Trophoblast cell (in vitro differentiated cells and primary cell): ENCODE measurements around the gene FNDC11.
A peak's percentile ranks its signal among the peaks of the same experiment; 100 is the strongest.

Experiments
- DNase-seq, 2 donors: peaks; one replicate each; pipeline ENCODE4 v3.0.0-alpha.2; 2016
- H2AFZ ChIP-seq: 2 replicates; pipeline ENCODE4 v1.6.1; 2013; ENCODE audit warnings: low read length, moderate library complexity, mild to moderate bottlenecking; ENCODE audit not compliant: insufficient read depth, poor library complexity
- H2AK5ac ChIP-seq: 2 replicates; pipeline ENCODE4 v1.6.1; 2013; ENCODE audit warnings: mild to moderate bottlenecking, low read length
- H2BK120ac ChIP-seq: 2 replicates; pipeline ENCODE4 v1.6.1; 2013; ENCODE audit warnings: low read length, mild to moderate bottlenecking, moderate library complexity; ENCODE audit not compliant: insufficient read depth, poor library complexity
- H2BK12ac ChIP-seq: 2 replicates; pipeline ENCODE4 v1.6.1; 2013; ENCODE audit warnings: mild to moderate bottlenecking, low read length, moderate library complexity
- H2BK5ac ChIP-seq: 2 replicates; pipeline ENCODE4 v1.6.1; 2013; ENCODE audit warnings: low read length, low read depth, moderate library complexity, mild to moderate bottlenecking; ENCODE audit not compliant: poor library complexity
- H3K14ac ChIP-seq: 2 replicates; pipeline ENCODE4 v1.6.1; 2013; ENCODE audit warnings: mild to moderate bottlenecking, low read length
- H3K18ac ChIP-seq: 2 replicates; pipeline ENCODE4 v1.6.1; 2013; ENCODE audit warnings: mild to moderate bottlenecking, low read length
- H3K23ac ChIP-seq: 2 replicates; pipeline ENCODE4 v1.6.1; 2013; ENCODE audit warnings: low read length
- H3K27ac ChIP-seq: 2 replicates; pipeline ENCODE4 v1.5.1; 2013; ENCODE audit warnings: low read depth, mild to moderate bottlenecking, inconsistent platforms, low read length, moderate library complexity
- H3K27me3 ChIP-seq: 2 replicates; pipeline ENCODE4 v1.6.1; 2013; ENCODE audit warnings: inconsistent platforms, mild to moderate bottlenecking, low read length, moderate library complexity; ENCODE audit not compliant: insufficient read depth
- H3K36me3 ChIP-seq, 2 experiments: 1 replicate in 1 of 2; 2 replicates in 1 of 2; pipeline ENCODE4 v1.6.1; 2013; ENCODE audit warnings: low read length in 2 of 2, mild to moderate bottlenecking in 2 of 2, moderate library complexity in 1 of 2; ENCODE audit not compliant: insufficient read depth in 2 of 2, control insufficient read depth in 1 of 2
- H3K4ac ChIP-seq: 2 replicates; pipeline ENCODE4 v1.6.1; 2013; ENCODE audit warnings: low read depth, mild to moderate bottlenecking, low read length, moderate library complexity
- H3K4me1 ChIP-seq, 2 experiments: 1 replicate in 1 of 2; 2 replicates in 1 of 2; pipeline ENCODE4 v1.6.1; 2013; ENCODE audit warnings: low read length in 2 of 2, mild to moderate bottlenecking in 2 of 2, moderate library complexity in 1 of 2; ENCODE audit not compliant: insufficient read depth in 2 of 2, control insufficient read depth in 1 of 2
- H3K4me2 ChIP-seq: 2 replicates; pipeline ENCODE4 v1.6.1; 2013; ENCODE audit warnings: inconsistent platforms, mild to moderate bottlenecking, low read length, moderate library complexity
- H3K4me3 ChIP-seq: 2 replicates; pipeline ENCODE4 v1.5.1; 2013; ENCODE audit warnings: mild to moderate bottlenecking, low read depth, low read length, inconsistent platforms
- H3K79me1 ChIP-seq: one replicate; pipeline ENCODE4 v1.6.1; 2013; ENCODE audit warnings: low read length
- H3K79me2 ChIP-seq: 2 replicates; pipeline ENCODE4 v1.6.1; 2013; ENCODE audit warnings: low read length, mild to moderate bottlenecking; ENCODE audit not compliant: control insufficient read depth, insufficient read depth, poor library complexity
- H3K9ac ChIP-seq: 2 replicates; pipeline ENCODE4 v1.6.1; 2013; ENCODE audit warnings: mild to moderate bottlenecking, low read length
- H3K9me3 ChIP-seq: 2 replicates; pipeline ENCODE4 v1.6.1; 2013; ENCODE audit warnings: low read depth, mild to moderate bottlenecking, control low read depth, inconsistent platforms, low read length; ENCODE audit not compliant: insufficient read depth
- H4K12ac ChIP-seq: 2 replicates; pipeline ENCODE4 v1.6.1; 2013; ENCODE audit warnings: low read depth, mild to moderate bottlenecking, low read length, moderate library complexity
- H4K8ac ChIP-seq: 2 replicates; pipeline ENCODE4 v1.6.1; 2013; ENCODE audit warnings: low read depth, mild to moderate bottlenecking, low read length, moderate library complexity
- H4K91ac ChIP-seq: one replicate; pipeline ENCODE4 v1.6.1; 2013; ENCODE audit warnings: low read depth, mild to moderate bottlenecking, low read length, moderate library complexity
- WGBS: extraction: QIAGEN DNeasy Blood & Tissue Kit; methylation state at CpG from one replicate; pipeline ENCODE4 v1.1.7; 2013; ENCODE audit warnings: missing lambda C conversion rate; ENCODE audit not compliant: insufficient read length, insufficient coverage; ENCODE audit errors: extremely low coverage; 5-methylcytosine and 5-hydroxymethylcytosine counted together

Gene FNDC11

DNA sequence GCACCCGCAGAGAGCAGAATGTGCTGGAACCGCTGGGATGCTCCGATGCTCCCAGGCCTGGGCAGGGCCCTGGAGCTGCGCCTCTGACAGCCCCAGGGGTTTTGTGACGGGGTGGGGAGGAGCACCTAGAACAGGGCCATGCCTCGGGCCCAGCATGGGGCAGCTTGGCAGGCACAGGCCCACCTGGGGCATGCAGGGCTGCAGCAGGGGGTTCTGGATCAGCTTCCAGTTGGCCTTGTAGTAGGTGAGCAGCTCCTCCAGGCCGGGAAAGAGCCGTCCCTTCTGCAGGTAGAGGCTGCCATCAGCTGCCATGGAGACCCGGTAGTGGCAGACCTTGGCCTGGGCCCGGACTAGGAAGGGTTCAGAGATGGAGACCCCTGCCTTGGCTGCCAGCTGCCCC lies 10.8 kb upstream of the FNDC11 start:
- H3K79me1 ChIP-seq, result no peaks in the 10 kb centered on the region
- no peaks in the 10 kb centered on the region for H3K36me3 ChIP-seq
- H3K9me3 ChIP-seq, result no peaks in the 10 kb centered on the region
- no peak overlapping the region for H4K12ac ChIP-seq
- H3K4me3 ChIP-seq, result no peak overlapping the region
- H2AFZ ChIP-seq, result no peak overlapping the region
- no peak overlapping the region for H4K91ac ChIP-seq
- H3K27me3 ChIP-seq, result no peaks in the 10 kb centered on the region
- no peaks in the 10 kb centered on the region for H3K79me2 ChIP-seq
- no peak overlapping the region for H3K4ac ChIP-seq
- H3K4me1 ChIP-seq, result peaks cover 0 to 6% of the 10 kb centered on the region in 2 experiments
- H3K27ac ChIP-seq, result no peak overlapping the region
- no peak overlapping the region for H3K9ac ChIP-seq
- WGBS, result no CpG with 5 or more reads among the region's 10 CpGs
- H3K4me2 ChIP-seq, result no peak overlapping the region
- no peak overlapping the region for H2BK120ac ChIP-seq
- no peak overlapping the region for H2BK12ac ChIP-seq
- H2BK5ac ChIP-seq, result no peak overlapping the region
- no peak for DNase-seq
- no peak overlapping the region for H3K23ac ChIP-seq
- no peak overlapping the region for H2AK5ac ChIP-seq
- no peak overlapping the region for H3K18ac ChIP-seq
- H4K8ac ChIP-seq, result no peak overlapping the region
- no peak overlapping the region for H3K14ac ChIP-seq

DNA sequence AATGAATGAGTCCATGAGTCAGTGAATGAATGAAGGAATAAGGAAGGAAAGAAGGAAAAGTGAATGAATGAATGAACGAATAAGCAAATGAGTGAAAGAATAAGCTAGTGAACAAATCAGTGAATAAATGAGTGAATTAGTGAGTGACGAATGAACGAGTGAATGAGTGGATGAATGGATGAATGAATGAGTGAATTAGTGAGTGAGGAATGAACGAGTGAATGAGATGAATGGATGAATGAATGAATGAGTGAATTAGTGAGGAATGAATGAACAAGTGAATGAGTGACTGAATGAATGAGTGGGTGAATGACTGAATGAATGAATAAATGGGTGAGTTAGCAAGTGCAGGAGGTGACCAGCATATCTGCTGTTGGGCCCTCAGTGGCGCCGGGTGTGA lies 10.2 kb upstream of the FNDC11 start:
- Histone ChIP-seq H3K9me3 (no peaks in the 10 kb centered on the region), H3K4me1 (peaks cover 0 to 6% of the 10 kb centered on the region in 2 experiments), H4K12ac (no peak overlapping the region), H3K9ac (no peak overlapping the region), H3K4ac (no peak overlapping the region), H4K91ac (no peak overlapping the region), H3K23ac (no peak overlapping the region), H2BK5ac (no peak overlapping the region), H3K79me1 (no peaks in the 10 kb centered on the region), H2AK5ac (no peak overlapping the region), H3K4me2 (no peak overlapping the region), H3K14ac (no peak overlapping the region), H3K27me3 (no peaks in the 10 kb centered on the region), H2BK120ac (no peak overlapping the region), H3K36me3 (no peaks in the 10 kb centered on the region), H2BK12ac (no peak overlapping the region), H3K18ac (no peak overlapping the region), H4K8ac (no peak overlapping the region), H2AFZ (no peak overlapping the region), H3K4me3 (no peak overlapping the region), H3K27ac (no peak overlapping the region), H3K79me2 (no peaks in the 10 kb centered on the region)
- 100% methylated on average over 4 of the region's 6 CpGs for WGBS
- DNase-seq, result no peak

DNA sequence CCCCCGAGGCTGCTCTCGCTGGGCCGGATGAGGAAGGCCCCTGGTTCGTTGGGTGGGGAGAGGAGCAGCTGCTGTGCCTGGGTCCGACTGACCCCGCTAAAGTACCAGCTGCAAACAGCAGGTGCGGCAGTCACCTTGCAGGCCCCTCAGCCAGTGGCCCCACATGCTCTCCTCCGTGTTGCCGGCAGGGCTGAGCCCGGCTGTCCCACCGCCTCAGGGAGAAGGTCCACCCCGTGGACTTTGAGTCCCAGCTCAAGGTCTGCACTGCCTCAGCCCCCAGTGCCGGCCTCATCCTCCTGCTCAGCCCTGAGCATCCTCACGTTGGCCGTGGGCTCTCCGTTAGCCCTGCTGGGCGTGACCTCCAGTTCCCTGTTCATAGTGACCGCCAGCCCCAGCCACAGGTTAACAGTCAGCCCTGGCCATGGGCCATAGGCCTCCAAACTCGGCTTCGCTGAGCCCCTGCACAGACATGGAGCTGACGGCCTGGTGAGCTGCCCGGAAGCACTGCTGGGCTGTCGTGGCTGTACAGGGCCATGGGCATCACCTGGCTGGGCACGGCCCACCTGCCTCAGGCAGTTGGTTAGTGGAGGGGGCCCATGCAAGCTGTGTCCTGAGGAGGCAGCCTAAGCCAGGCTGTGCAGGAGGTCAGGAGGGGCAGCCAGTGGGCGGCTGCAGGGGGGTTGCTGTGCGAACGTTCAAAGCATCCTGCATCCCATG lies 9.6 kb upstream of the FNDC11 start:
- H3K9me3 ChIP-seq, result no peaks in the 10 kb centered on the region
- no peak overlapping the region for H3K23ac ChIP-seq
- H2AK5ac ChIP-seq, result no peak overlapping the region
- H4K8ac ChIP-seq, result no peak overlapping the region
- no peak overlapping the region for H4K91ac ChIP-seq
- no peak overlapping the region for H3K27ac ChIP-seq
- H2BK12ac ChIP-seq, result no peak overlapping the region
- DNase-seq, result no peak
- no peaks in the 10 kb centered on the region for H3K27me3 ChIP-seq
- no peak overlapping the region for H2BK120ac ChIP-seq
- H3K79me1 ChIP-seq, result no peaks in the 10 kb centered on the region
- no peak overlapping the region for H2AFZ ChIP-seq
- H2BK5ac ChIP-seq, result no peak overlapping the region
- no peak overlapping the region for H3K4ac ChIP-seq
- no peak overlapping the region for H3K18ac ChIP-seq
- peaks cover 0 to 6% of the 10 kb centered on the region in 2 experiments for H3K4me1 ChIP-seq
- no CpG with 5 or more reads among the region's 27 CpGs for WGBS
- no peaks in the 10 kb centered on the region for H3K79me2 ChIP-seq
- H4K12ac ChIP-seq, result no peak overlapping the region
- no peak overlapping the region for H3K9ac ChIP-seq
- H3K4me2 ChIP-seq, result no peak overlapping the region
- H3K14ac ChIP-seq, result no peak overlapping the region
- no peaks in the 10 kb centered on the region for H3K36me3 ChIP-seq
- H3K4me3 ChIP-seq, result no peak overlapping the region

DNA sequence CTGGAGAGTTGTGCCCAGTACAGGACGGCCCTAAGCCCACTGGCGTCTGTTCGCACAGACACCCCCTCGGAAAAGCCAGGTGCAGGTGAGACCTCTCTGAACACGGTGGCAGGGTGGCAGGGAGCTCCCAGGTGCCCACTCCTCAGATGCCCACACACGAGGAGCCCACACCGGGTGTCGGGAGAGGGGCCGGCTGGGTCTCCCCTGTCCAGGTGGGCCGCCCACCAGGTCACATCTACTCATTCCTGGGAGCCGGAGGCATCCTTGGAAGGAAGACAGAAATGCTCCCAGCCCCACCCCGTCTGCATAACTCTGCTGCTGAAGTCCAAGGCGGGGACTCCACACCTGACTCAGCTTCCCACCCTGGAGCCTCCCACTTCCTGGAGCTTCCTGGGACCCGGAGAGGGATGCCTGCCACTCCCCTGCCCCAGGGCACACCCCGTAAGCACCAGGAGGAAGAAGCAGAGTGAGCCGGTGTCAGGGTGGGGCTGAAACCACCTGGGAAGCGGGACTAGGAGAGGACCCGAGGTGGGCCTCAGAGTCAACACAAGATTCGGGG lies 8.9 kb upstream of the FNDC11 start:
- Histone ChIP-seq H3K4me2 (no peak overlapping the region), H3K27ac (no peak overlapping the region), H4K91ac (no peak overlapping the region), H3K4ac (no peak overlapping the region), H3K4me1 (peaks cover 0 to 5% of the 10 kb centered on the region in 2 experiments), H3K9ac (no peak overlapping the region), H3K79me2 (no peaks in the 10 kb centered on the region), H2BK12ac (no peak overlapping the region), H4K12ac (no peak overlapping the region), H3K23ac (no peak overlapping the region), H2AFZ (no peak overlapping the region), H2BK5ac (no peak overlapping the region), H3K18ac (no peak overlapping the region), H3K14ac (no peak overlapping the region), H3K27me3 (no peaks in the 10 kb centered on the region), H4K8ac (no peak overlapping the region), H3K4me3 (no peak overlapping the region), H3K79me1 (no peaks in the 10 kb centered on the region), H3K9me3 (no peaks in the 10 kb centered on the region), H2AK5ac (no peak overlapping the region), H3K36me3 (no peaks in the 10 kb centered on the region), H2BK120ac (no peak overlapping the region)
- no CpG with 5 or more reads among the region's 19 CpGs for WGBS
- peak in 1 of 2 donors; percentile 25 for DNase-seq
